HG03159 (cell line): ENCODE results near the gene VEPH1.

Experiments
- ATAC-seq: cut with Tn5 transposase; IDR thresholded peaks from one replicate; pipeline ENCODE4 v1.9.1; 2021; ENCODE audit warnings: mild to moderate bottlenecking, moderate library complexity; ENCODE audit not compliant: unreplicated experiment

Gene VEPH1

DNA sequence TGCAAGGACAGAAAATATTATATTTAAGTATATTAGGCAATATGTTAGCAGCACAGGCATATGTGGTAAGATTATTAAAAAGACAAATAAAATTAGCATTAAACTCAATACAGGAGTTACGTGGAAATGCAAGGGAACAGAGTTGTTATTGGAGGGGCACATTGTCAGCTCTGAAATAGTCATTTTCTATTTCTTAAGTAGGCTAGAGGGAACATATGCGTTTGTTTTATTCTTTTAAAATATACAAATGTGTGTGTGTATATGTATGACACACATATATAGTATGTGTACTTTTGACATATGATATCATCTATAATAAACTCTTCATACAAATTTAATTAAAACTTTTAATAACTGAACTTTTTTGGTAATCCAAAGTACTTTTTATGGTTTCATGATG is 22.8 kb upstream of the VEPH1 start:
- ATAC-seq: no peak

GRCh38 chr3:157523814-157524213 is 20.6 kb upstream of the VEPH1 start:
- ATAC-seq: no peak

DNA sequence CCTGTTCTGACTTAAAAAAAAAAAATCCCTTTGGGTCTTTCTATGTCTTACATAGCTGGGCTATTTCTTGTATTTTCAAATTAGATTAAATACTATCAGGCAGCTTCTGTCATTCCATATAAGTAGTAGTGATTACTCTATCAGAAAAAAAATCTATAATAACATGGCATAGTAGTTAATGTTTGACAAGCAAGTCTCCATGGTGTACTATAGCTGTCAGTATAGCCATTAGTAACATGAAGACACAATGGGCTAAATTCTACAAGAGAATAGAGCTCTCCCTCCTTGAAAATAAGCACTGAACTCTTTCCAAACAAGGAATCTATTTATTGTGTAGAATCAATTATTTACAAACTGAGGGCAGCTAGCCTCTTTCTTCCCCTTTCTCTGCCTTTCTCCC is 19.4 kb upstream of the VEPH1 start:
- no peak for ATAC-seq

DNA sequence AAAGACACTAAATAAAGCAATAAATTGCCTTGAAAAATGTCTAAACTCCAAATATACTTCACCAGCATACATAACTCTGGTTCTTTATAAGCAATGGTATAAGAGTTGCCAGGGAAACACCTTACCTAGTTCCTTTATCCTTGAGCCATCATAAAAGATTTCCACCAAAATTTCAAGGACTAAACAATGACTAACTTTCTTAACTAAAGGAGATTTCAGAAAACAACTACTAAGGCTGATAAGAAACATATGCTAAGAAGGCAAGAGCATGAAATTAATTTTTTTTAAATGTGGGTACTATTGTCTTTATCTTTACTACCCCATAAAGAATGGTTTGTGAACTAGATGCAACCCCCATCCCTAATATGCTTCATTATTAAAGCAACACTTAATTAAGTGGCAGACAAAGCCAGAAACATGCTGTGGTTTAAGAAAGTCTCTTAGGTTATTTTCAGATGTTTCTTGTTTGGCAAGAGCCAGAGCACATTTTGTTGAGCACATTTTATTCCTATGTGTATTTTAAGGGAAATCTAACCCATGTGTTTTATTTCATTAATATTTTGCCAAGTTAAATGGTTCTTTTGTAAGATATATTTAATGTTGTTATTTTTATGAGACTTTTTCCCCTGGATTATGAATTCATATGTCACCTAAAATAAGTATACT is 17.4 kb upstream of the VEPH1 start:
- ATAC-seq: no peak

GRCh38 chr3:157518881-157519280 is 15.7 kb upstream of the VEPH1 start:
- ATAC-seq: no peak

DNA sequence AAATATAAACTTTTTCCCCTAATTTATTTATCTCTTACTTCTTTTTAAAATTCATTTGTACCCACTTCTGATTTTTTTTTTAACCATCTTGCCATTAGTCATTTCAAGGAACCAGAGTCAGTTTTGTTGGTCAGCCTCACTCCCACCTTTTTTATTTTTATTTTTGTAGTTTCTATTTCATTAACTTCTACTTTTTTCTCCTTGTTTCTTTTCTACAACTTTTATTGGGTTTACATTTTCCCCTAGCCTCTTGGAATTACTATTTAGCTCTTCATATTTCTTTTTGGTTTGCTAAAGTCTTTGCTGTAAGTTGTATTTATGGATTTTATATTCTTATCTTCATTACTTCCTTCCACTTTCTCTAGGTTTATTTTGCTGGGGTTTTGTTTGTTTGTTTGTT is 13.7 kb upstream of the VEPH1 start:
- no peak for ATAC-seq

DNA sequence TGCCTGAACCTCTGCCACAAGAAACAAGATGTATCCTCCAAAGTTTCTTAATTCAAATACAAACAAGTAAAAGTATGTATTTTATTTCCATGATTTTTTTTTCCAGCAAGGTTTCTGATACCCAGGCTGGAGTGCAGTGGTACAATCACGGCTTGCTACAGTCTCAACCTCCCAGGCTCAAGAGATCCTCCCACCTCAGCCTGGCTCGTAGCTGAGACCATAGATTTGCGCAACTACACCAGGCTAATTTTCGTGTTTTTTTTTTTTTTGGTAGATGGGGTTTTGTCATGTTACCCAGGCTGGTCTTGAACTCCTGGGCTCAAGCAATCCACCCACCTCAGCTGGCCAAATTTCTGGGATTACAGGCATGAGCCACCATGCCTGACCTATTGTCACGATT is 12.2 kb upstream of the VEPH1 start:
- no peak for ATAC-seq

DNA sequence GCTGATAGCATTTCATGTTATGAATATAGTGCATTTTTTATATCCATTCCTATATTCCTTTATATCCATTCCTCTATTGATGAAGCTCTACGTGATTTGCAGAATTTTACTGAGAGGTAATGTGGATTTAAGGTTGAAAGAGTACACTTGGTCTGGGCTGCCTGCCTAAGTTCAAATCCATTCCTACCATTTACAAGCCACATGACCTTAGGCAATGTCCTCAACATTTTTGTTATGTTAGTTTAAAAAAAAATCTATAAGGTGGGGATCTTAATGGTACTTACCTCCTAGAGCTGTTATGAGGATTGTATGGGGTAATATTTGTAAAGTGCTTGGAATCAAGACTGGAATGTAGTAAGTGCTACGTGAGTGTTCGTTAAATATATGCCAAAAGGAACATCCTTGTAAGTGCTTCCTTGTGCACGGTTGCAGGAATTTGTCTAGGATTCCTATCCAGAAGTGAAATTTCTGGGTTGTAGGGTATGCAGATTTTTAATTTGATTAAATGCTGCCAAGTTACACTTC is 11.2 kb upstream of the VEPH1 start:
- no peak for ATAC-seq

GRCh38 chr3:157513585-157513984 is 10.4 kb upstream of the VEPH1 start:
- no peak for ATAC-seq

DNA sequence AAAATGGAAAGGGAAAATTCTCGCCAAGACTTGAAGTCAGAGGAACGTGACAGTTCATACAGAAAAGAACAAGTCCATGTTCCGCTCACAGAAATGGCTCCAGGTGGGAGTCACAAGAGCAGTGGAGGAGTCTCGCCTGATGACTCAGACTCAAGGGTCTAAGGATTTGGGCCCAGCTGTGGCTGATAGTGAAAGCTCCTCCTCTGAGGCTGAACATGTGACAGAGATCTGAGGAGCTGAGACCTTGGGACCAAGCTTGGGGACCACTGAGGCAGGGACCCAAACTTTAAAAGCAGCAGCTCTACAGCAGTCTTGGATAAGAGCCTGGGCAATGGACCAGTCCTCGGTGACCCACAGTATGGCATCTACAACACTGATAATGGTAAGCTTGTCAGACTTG is 9.3 kb upstream of the VEPH1 start:
- ATAC-seq: no peak

DNA sequence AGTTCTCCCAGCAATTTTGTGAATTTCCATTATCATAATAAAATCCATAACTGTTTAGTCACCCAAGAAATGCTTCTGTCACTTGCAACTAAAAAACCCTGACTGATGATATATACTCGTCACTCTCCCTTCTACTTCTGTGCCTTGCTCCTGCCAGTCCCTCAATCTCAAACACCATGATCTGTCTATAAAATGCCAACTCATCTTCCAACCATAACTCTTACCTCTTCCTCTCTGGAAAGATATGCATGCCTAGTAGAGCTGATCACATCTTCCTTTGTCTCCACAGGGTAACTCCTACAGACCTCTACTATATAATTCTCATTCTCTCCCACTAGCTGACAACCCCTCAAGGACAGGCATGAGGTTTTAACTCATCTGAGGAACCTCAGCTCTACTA is 5.2 kb upstream of the VEPH1 start:
- no peak for ATAC-seq

GRCh38 chr3:157501863-157502262 is 1.4 kb downstream of the VEPH1 start:
- no peak for ATAC-seq

GRCh38 chr3:157500232-157500631 is 3.0 kb downstream of the VEPH1 start:
- ATAC-seq: no peak

DNA sequence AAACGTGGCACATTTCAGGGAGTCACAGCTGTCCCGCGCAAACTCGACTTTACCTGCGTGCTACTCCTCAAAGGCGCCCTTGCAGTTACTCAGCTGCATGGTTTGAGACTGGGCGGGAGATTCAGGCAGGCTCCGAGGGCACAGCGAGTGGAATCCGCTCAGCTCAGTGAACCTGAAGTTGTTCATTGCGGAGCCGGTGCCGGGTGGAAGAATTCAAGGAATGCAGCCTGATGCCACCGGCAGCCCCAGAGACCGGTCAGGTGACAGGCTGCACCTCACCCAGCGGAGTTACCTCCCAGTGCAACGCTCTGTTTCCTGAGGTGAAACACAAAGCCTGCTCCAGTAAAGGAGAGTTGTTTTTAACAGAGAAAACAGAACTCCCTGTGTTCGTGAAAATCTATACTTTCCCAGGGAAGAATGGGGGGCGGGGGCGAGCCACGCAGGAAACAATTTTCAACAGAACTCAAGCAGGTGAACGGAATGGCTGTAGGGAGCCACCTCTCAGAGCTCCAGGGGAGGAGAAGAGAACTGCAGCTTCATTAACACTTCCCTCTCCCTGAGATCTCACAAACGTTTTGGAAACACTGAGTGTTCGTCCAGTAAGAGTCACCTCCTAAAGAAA is 3.8 kb downstream of the VEPH1 start:
- ATAC-seq: no peak

GRCh38 chr3:157498371-157498770 is 4.8 kb downstream of the VEPH1 start:
- no peak for ATAC-seq

GRCh38 chr3:157495846-157496245 is 7.4 kb downstream of the VEPH1 start:
- no peak for ATAC-seq

DNA sequence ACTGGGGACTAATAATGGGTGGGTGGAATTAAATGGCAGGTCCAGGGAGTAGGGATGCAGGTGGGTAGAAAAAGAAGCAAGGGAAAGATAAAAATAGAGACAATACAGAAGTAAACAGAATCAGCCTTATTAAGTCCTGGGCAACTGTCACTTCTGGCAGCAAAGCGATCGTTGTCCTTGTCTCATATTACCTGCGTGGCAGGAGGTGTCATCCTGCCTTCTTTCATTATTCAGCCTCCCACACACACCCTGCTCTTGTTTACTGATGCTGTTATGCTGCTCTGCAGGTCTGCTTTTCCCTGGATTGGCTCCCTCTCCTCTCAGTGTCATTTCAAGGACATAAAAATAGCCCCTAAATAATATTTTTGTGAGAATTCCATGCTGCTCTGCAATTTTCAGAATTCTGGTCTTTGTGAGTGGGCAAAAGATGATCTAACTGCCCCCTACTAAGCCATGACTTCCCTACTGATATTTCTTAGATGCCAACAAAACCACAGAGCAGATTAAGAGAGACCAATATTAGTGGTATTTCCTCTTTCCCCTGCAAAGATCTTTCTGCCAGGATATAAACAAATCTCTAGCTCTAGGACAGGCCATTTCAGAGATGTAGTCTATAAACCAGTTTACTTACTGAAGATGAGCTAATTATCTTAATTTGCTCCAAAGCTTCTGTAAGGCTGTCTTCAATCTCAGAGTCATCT is 8.5 kb downstream of the VEPH1 start:
- no peak for ATAC-seq

DNA sequence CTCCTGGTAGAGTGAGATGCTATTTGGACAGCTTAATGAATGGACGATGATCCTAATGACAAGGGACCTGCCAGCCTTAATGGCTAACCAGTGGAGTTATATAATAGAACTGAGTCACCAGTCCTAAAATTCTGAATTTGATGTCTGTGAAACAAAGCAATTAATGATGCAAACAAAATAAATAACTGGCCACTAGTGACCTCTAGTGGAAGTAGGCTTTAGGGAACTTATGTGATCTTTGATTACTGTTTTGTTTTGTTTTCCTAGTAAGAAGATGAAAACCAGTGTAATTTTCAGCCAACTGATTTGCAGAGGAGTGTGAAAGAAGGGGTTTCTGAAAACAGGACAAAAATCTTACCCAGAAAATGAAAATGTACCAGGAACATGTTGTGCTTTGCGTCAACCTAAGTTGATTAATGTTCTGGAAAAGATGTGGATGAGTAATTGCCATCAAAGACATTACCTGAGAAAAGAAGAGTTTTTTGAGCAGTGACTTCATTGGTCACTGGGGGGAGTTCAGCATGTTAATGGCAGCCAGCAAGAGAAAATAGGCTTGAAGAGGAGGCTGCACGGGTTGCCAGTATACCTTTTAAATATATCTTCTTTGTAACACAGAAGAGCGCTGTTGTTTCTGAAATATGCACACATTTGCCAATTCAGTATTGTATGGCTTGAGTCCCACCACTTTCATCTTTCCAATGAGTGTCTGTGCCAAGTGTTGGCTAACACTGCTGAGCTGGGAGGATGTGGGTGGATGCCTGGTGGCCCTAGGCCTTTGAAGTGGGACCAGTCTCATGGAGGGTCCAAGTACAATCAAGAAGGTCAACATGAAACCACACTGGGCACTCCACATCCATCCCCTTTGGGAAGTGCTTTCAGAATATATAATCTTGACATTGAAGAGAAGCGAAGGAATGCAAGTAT is 9.3 kb downstream of the VEPH1 start:
- peak; percentile 43 for ATAC-seq

- no peak for ATAC-seq
Observed at GRCh38 chr3:157491136-157491535, 12.1 kb downstream of the VEPH1 start.

DNA sequence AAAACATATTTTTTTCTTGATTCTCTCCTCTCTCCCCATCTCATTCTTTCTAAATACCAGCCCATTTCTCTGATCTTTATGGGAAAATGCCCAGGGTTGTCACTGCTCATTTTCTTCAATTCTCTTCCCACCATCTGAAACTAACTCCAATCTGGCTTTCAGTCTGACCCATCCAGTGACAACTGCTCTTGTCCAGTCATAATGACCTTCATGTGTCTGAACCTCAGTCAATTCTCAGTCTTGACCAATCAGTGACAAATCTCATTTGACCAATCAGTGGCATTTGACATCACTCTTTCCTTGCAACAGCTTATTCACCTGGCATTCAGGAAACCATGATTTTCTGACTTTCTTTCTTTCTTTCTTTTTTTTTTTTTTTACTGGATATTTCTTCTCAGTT is 15.1 kb downstream of the VEPH1 start:
- ATAC-seq: no peak

DNA sequence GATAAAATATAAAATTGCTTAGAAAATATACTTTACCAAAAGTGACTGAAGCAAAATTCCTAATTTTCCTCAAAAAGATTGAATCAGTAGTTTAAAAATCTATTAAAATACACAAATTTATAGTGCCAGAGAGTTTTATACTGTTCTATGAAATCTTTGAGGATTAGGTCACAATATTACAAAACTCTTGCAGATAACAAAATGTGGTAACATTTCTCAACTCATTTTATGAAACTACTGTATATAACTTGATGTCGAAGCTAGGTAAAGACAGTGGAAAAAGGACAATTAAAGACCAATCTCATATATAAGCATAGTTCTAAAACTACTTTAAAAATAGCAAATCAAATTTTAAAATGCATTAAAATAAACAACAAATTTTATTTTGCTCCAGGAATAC is 15.9 kb downstream of the VEPH1 start:
- ATAC-seq: no peak
